Mesendoderm (in vitro differentiated cells): ENCODE results near the gene ANG.

Source experiments
- DNase-seq: peaks from one replicate; pipeline ENCODE4 v3.0.0; 2013
- H2AK5ac ChIP-seq: 2 replicates; pipeline ENCODE4 v1.6.1; 2013; ENCODE audit warnings: low read length, inconsistent platforms
- H2BK120ac ChIP-seq: 2 replicates; pipeline ENCODE4 v1.6.1; 2013; ENCODE audit warnings: low read depth, mild to moderate bottlenecking, low read length, moderate library complexity, mixed read lengths
- H2BK15ac ChIP-seq: replicated peaks from 2 replicates; pipeline ENCODE4 v1.6.1; 2013; ENCODE audit warnings: low read depth, mild to moderate bottlenecking, moderate library complexity
- H2BK5ac ChIP-seq: 2 replicates; pipeline ENCODE4 v1.6.1; 2013; ENCODE audit warnings: low read length, inconsistent platforms
- H3K18ac ChIP-seq: 2 replicates; pipeline ENCODE4 v1.6.1; 2013; ENCODE audit warnings: mild to moderate bottlenecking, low read length, mixed read lengths
- H3K23ac ChIP-seq: one replicate; pipeline ENCODE4 v1.6.1; 2013; ENCODE audit warnings: low read length
- H3K27ac ChIP-seq: 2 replicates; pipeline ENCODE4 v1.5.1; 2013; ENCODE audit warnings: low read depth, mild to moderate bottlenecking, inconsistent platforms, low read length, moderate library complexity
- H3K27me3 ChIP-seq: 2 replicates; pipeline ENCODE4 v1.6.1; 2013; ENCODE audit warnings: low read length, control low read depth, mild to moderate bottlenecking, inconsistent platforms; ENCODE audit not compliant: insufficient read depth, poor library complexity
- H3K36me3 ChIP-seq: 2 replicates; pipeline ENCODE4 v1.6.1; 2013; ENCODE audit warnings: low read length, inconsistent platforms; ENCODE audit not compliant: control insufficient read depth, insufficient read depth
- H3K4ac ChIP-seq: one replicate; pipeline ENCODE4 v1.6.1; 2013; ENCODE audit warnings: low read depth, mild to moderate bottlenecking, low read length, moderate library complexity
- H3K4me1 ChIP-seq: 2 replicates; pipeline ENCODE4 v1.6.1; 2013; ENCODE audit warnings: low read depth, low read length, inconsistent platforms; ENCODE audit not compliant: control insufficient read depth
- H3K4me2 ChIP-seq: 2 replicates; pipeline ENCODE4 v1.6.1; 2013; ENCODE audit warnings: low read length
- H3K4me3 ChIP-seq: 2 replicates; pipeline ENCODE4 v1.5.1; 2013; ENCODE audit warnings: mild to moderate bottlenecking, low read length
- H3K56ac ChIP-seq: one replicate; pipeline ENCODE4 v1.6.1; 2013; ENCODE audit warnings: low read length
- H3K79me1 ChIP-seq: 2 replicates; pipeline ENCODE4 v1.6.1; 2013; ENCODE audit warnings: low read length, inconsistent platforms
- H3K79me2 ChIP-seq: 2 replicates; pipeline ENCODE4 v1.6.1; 2013; ENCODE audit warnings: mild to moderate bottlenecking, low read length; ENCODE audit not compliant: control insufficient read depth, insufficient read depth
- H3K9ac ChIP-seq: 2 replicates; pipeline ENCODE4 v1.6.1; 2013; ENCODE audit warnings: low read length, inconsistent platforms
- H4K5ac ChIP-seq: one replicate; pipeline ENCODE4 v1.6.1; 2013; ENCODE audit warnings: low read length
- H4K8ac ChIP-seq: one replicate; pipeline ENCODE4 v1.6.1; 2013; ENCODE audit warnings: low read depth, mild to moderate bottlenecking, control low read depth, low read length, moderate library complexity
- WGBS: extraction: QIAGEN DNeasy Blood & Tissue Kit; methylation state at CpG from one replicate; pipeline ENCODE4 v1.1.7; 2013; ENCODE audit warnings: low lambda C conversion rate, missing lambda C conversion rate; ENCODE audit not compliant: insufficient coverage; ENCODE audit errors: extremely low coverage; 5-methylcytosine and 5-hydroxymethylcytosine counted together

ANG gene

DNA sequence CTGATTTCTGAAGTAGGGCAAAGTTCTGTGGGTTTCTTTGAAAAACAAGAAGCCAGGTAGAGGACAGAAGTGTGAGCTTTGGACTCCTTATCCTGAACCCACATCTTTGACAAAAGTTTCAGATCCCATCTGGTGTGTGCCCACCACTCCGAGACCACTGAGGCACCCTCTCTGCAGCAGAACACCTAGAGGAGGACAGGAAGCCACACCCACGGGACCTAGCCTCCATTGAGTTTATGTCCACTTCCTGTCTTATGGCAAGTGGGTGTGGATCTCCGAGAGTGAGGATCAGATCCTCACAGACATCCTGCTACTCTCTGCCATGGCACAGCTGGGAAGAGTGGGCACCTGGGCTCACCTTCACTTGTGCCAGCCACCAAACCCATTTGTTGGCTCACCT is 30.3 kb upstream of the ANG start:
- H3K79me1 ChIP-seq: no peaks in the 10 kb centered on the region

DNA sequence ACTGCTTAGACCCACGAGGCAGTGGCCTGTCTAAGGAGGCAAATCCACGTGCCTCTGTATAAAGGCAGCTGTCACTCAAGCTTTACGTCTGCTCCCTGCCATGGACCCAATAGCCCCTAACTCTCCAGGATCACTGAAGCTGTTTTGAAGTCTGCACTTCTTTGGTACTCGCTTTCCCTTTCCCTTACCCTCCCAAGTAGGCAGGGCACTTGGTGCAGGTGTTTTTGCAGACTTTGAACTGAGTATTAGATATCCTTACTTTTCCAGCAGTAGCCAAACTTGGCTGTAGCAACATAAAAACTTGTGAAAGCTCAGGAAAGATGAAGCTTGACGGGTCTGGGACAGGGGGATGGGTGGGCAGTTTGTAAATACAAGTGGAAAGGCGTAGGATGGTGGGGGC is 29.2 kb upstream of the ANG start:
- Histone ChIP-seq H3K4me1 (peaks cover 6% of the 10 kb centered on the region), H2AK5ac (peak overlapping the region; percentile 19), H3K4me2 (no peak overlapping the region), H2BK15ac (no peak overlapping the region), H3K56ac (no peak overlapping the region), H4K5ac (no peak overlapping the region), H3K23ac (no peak overlapping the region), H3K79me2 (no peaks in the 10 kb centered on the region), H3K9ac (no peak overlapping the region), H3K4me3 (no peak overlapping the region), H4K8ac (no peak overlapping the region), H3K27ac (no peak overlapping the region), H3K79me1 (no peaks in the 10 kb centered on the region), H3K4ac (no peak overlapping the region), H2BK120ac (no peak overlapping the region), H2BK5ac (no peak overlapping the region), H3K27me3 (no peaks in the 10 kb centered on the region), H3K36me3 (no peaks in the 10 kb centered on the region), H3K18ac (no peak overlapping the region)
- no CpG with 5 or more reads among the region's 6 CpGs for WGBS
- DNase-seq: no peak

More for the DNA sequence above, 30.3 kb upstream of the ANG start:
- H2AK5ac ChIP-seq: no peak overlapping the region
- no peak overlapping the region for H3K4me2 ChIP-seq
- no peak overlapping the region for H4K5ac ChIP-seq
- no peaks in the 10 kb centered on the region for H3K27me3 ChIP-seq
- no peak overlapping the region for H3K23ac ChIP-seq
- peaks cover 6% of the 10 kb centered on the region for H3K4me1 ChIP-seq
- no peak overlapping the region for H3K4ac ChIP-seq
- no peak overlapping the region for H3K27ac ChIP-seq
- no peak overlapping the region for H2BK120ac ChIP-seq
- H3K56ac ChIP-seq: peak overlapping the region; percentile 31
- H3K18ac ChIP-seq: no peak overlapping the region
- no peak overlapping the region for H4K8ac ChIP-seq
- WGBS: no CpG with 5 or more reads among the region's 3 CpGs
- no peaks in the 10 kb centered on the region for H3K79me2 ChIP-seq
- no peaks in the 10 kb centered on the region for H3K36me3 ChIP-seq
- no peak overlapping the region for H2BK5ac ChIP-seq
- no peak overlapping the region for H2BK15ac ChIP-seq
- no peak for DNase-seq
- H3K4me3 ChIP-seq: no peak overlapping the region
- H3K9ac ChIP-seq: no peak overlapping the region

DNA sequence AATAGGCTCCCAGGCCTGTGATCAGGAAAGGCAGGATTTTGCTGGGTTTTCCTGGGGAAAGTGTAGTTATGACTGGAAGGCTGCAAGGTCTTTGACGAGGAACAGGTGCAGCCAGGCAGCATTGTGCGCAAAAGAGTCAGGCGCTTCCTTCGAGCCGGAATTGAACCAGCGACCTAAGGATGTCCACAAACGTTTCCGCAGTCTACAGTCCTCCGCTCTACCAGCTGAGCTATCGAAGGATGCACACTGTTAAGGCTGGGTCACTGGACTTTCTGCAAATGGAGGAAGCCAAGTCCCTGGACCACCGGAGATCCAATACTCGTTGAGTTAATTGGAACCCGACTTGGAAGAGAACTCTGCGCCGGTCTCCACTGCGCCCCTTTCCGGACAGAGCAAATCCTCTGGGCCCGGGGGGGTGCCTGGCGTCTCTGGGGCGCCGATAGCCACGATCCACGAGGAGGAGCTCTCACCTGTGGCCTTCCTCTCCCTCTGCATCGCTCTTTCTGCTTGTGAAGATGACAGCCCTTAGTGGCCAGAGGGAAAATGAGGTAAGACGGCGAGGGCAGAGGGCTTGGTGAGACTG is 28.7 kb upstream of the ANG start:
- H3K36me3 ChIP-seq: no peaks in the 10 kb centered on the region
- no peak overlapping the region for H3K23ac ChIP-seq
- H3K4me3 ChIP-seq: no peak overlapping the region
- H3K79me2 ChIP-seq: no peaks in the 10 kb centered on the region
- WGBS: no CpG with 5 or more reads among the region's 26 CpGs
- no peak overlapping the region for H2BK15ac ChIP-seq
- no peak for DNase-seq
- no peak overlapping the region for H3K9ac ChIP-seq
- no peak overlapping the region for H4K8ac ChIP-seq
- no peak overlapping the region for H2AK5ac ChIP-seq
- peaks cover 6% of the 10 kb centered on the region for H3K4me1 ChIP-seq
- H3K27ac ChIP-seq: no peak overlapping the region
- no peak overlapping the region for H4K5ac ChIP-seq
- H3K56ac ChIP-seq: no peak overlapping the region
- no peak overlapping the region for H3K4ac ChIP-seq
- no peak overlapping the region for H2BK120ac ChIP-seq
- H3K27me3 ChIP-seq: no peaks in the 10 kb centered on the region
- no peak overlapping the region for H2BK5ac ChIP-seq
- no peaks in the 10 kb centered on the region for H3K79me1 ChIP-seq
- no peak overlapping the region for H3K18ac ChIP-seq
- H3K4me2 ChIP-seq: no peak overlapping the region

DNA sequence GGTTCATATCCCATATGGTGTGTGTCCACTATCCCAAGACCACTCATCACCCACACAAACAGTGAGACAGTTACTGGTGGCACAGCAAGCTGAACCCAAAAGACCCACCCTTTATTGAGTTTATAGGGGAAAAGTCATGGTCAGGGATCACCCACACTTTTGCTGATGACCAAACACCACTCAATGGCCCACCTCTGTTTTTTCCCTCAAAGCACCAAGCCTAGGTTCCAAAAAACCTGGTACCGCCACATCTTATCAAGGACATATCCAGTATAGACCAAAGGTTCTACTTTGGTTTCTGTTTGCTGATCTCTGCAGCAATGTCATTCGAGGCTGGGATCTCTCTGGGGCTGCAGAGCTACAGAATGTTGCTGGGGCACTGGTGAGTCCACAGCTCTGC is 27.4 kb upstream of the ANG start:
- H2BK5ac ChIP-seq: no peak overlapping the region

DNA sequence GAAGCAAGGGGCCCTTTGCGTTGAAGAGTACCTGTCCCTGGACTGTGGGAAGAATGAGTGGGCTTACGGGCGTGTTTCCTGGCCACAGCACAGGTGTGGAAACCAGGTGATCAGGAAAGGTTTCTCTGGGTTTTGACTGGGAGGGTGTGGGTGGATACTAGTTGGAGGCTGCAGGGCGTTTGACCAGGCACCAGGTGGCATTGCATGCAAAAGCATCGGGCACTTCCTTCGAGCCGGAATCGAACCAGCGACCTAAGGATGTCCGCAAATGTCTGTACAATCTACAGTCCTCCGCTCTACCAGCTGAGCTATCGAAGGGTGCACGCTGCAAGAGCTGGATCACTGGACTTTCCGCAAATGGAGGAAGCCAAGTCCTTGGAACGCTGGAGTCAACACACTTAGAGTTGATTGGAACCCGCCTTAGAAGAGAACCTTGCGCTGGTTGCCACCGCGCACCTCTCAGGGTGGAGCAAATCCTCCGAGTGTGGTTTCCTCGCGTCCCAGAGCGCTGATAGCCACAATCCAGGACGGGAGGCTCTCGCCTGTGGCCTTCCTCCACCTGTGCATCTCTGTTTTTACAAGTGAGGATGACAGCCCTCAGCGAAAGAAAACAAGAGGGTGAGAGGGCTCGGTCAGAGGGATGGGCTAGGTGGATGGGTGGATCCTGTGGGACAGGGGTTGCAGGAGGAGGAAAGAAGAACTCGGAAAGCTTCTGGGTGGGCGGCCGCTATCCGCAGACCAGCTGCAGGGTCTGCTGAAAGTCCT is 25.4 kb upstream of the ANG start:
- no peak overlapping the region for H4K5ac ChIP-seq
- no peak overlapping the region for H4K8ac ChIP-seq
- H3K56ac ChIP-seq: peak overlapping the region; percentile 86
- H3K27ac ChIP-seq: no peak overlapping the region
- peak; percentile 96 for DNase-seq
- no peaks in the 10 kb centered on the region for H3K27me3 ChIP-seq
- H3K4me3 ChIP-seq: peak overlapping the region; percentile 60
- no peak overlapping the region for H2BK120ac ChIP-seq
- WGBS: no CpG with 5 or more reads among the region's 31 CpGs
- H3K4me1 ChIP-seq: no peaks in the 10 kb centered on the region
- no peak overlapping the region for H2BK15ac ChIP-seq
- H3K23ac ChIP-seq: no peak overlapping the region
- H3K4ac ChIP-seq: no peak overlapping the region
- H3K9ac ChIP-seq: peak overlapping the region; percentile 55
- H2BK5ac ChIP-seq: no peak overlapping the region
- no peak overlapping the region for H3K18ac ChIP-seq
- H2AK5ac ChIP-seq: no peak overlapping the region
- H3K79me1 ChIP-seq: no peaks in the 10 kb centered on the region
- no peaks in the 10 kb centered on the region for H3K79me2 ChIP-seq
- H3K36me3 ChIP-seq: no peaks in the 10 kb centered on the region
- H3K4me2 ChIP-seq: peak overlapping the region; percentile 94

More for the DNA sequence above, 27.4 kb upstream of the ANG start:
- no peak overlapping the region for H3K4me3 ChIP-seq
- H3K36me3 ChIP-seq: no peaks in the 10 kb centered on the region
- H3K79me1 ChIP-seq: no peaks in the 10 kb centered on the region
- no peak overlapping the region for H3K4ac ChIP-seq
- H3K4me2 ChIP-seq: no peak overlapping the region
- H3K27me3 ChIP-seq: no peaks in the 10 kb centered on the region
- no peaks in the 10 kb centered on the region for H3K79me2 ChIP-seq
- no peak overlapping the region for H3K18ac ChIP-seq
- H2AK5ac ChIP-seq: no peak overlapping the region
- no peaks in the 10 kb centered on the region for H3K4me1 ChIP-seq
- DNase-seq: no peak
- H2BK15ac ChIP-seq: no peak overlapping the region
- H3K27ac ChIP-seq: no peak overlapping the region
- H3K9ac ChIP-seq: no peak overlapping the region
- no peak overlapping the region for H3K23ac ChIP-seq
- H4K5ac ChIP-seq: no peak overlapping the region
- H4K8ac ChIP-seq: no peak overlapping the region
- no peak overlapping the region for H3K56ac ChIP-seq
- H2BK120ac ChIP-seq: no peak overlapping the region
- WGBS: no CpG with 5 or more reads among the region's 2 CpGs
